Activated CD8-positive, alpha-beta T cell treated with anti-CD3 and anti-CD28 coated beads, Interleukin-2, amount 10 ng/mL, durations not matched to agents 7 days and 5 days (primary cell): Measurements from ENCODE around the gene TIGD3. TPM values are rescaled to one million over a fixed set of nuclear protein-coding genes. Genes with fewer than 3 reads are reported as not detected.

Experiments used
- ATAC-seq: fragments of 150-1000 bp; cut with Tn5 transposase; one replicate; pipeline ENCODE4 v1.10.0; 2021; ENCODE audit warnings: moderate library complexity
- CTCF ChIA-PET: fragments of 350-600 bp; sonication (Branson Sonifier 250); formaldehyde crosslinking; loops from one replicate; lab custom pipeline; 2021; ENCODE audit warnings: antibody characterized with exemption; lab: Charles Lee
- POLR2A ChIA-PET: fragments of 350-600 bp; sonication (Branson Sonifier 250); formaldehyde crosslinking; loops from one replicate; lab custom pipeline; 2021; ENCODE audit warnings: antibody characterized with exemption; lab: Charles Lee
- DNase-seq: peaks from one replicate; pipeline ENCODE4 v3.0.0-alpha.2; 2020
- H3K27ac Mint-ChIP-seq: one replicate; pipeline ENCODE4 v1.8.0; 2021; ENCODE audit warnings: mild to moderate bottlenecking, mixed read lengths
- H3K27me3 Mint-ChIP-seq: one replicate; pipeline ENCODE4 v1.8.0; 2021; ENCODE audit warnings: low read depth, mixed read lengths
- H3K36me3 Mint-ChIP-seq: one replicate; pipeline ENCODE4 v1.8.0; 2021; ENCODE audit warnings: low read depth, mixed read lengths
- H3K4me1 Mint-ChIP-seq: one replicate; pipeline ENCODE4 v1.8.0; 2021; ENCODE audit warnings: low read depth, mixed read lengths
- H3K4me3 Mint-ChIP-seq: one replicate; pipeline ENCODE4 v1.8.0; 2021; ENCODE audit warnings: mild to moderate bottlenecking, mixed read lengths
- H3K9me3 Mint-ChIP-seq: one replicate; pipeline ENCODE4 v1.8.0; 2022; ENCODE audit warnings: mixed read lengths; ENCODE audit not compliant: insufficient read depth
- total RNA-seq, 2 experiments: library from RNA; stranded (reverse); gene quantifications; one replicate each; pipeline ENCODE4 v1.2.3, GENCODE V29; 2021

TIGD3 gene
- total RNA-seq, 2 experiments from 2014 or later = 1.1 to 1.4 TPM

DNA sequence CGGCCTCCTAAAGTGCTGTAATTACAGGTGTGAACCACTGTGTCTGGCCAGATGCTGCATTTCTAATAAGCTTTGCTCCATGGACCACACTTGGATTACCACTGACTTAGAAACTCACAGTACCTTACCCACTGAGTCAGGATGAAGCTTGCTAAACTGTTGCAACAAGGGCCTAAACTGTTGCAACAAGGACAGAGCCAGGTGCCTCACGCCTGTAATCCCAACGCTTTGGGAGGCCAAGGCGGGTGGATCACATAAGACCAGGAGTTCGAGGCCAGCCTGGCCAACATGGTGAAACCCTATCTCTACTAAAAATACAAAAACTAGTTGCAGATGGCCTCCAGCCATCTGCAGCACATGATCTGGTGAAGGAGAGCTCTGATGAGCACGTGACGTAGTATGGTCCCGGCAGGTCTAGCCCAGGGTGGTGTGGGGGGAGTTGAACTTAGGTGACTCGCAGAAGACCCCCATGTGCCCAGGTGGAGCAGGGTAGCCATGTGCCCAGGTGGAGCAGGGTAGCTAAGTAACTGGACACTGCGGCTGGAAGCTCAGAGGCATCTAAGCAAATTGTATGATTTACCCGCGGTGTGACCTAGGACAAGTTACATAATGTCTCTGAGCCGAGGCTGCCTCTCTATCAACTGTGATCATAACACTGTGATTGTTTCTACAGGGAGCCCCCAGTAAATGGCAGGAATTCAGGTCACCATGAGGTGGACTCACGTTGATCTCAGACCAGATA, 19.5 kb downstream of the TIGD3 start:
- DNase-seq = no peak
- POLR2A ChIA-PET = interaction anchor here (1.0 to 1.7 kb wide), 3 partner anchors 11 to 126 kb away, joined by 3 to 5 read pairs (median 3); no protein-coding TSS in a partner anchor
- Mint-ChIP-seq H3K27ac (no peak overlapping the region), H3K4me3 (no peak overlapping the region), H3K27me3 (no peaks in the 10 kb centered on the region), H3K9me3 (no peaks in the 10 kb centered on the region), H3K4me1 (peaks cover 5% of the 10 kb centered on the region), H3K36me3 (no peaks in the 10 kb centered on the region)
- ATAC-seq = no peak
- CTCF ChIA-PET = interaction anchor here (0.8 to 1.6 kb wide), 5 partner anchors 7 to 136 kb away, joined by 3 to 5 read pairs (median 3); no protein-coding TSS in a partner anchor

DNA sequence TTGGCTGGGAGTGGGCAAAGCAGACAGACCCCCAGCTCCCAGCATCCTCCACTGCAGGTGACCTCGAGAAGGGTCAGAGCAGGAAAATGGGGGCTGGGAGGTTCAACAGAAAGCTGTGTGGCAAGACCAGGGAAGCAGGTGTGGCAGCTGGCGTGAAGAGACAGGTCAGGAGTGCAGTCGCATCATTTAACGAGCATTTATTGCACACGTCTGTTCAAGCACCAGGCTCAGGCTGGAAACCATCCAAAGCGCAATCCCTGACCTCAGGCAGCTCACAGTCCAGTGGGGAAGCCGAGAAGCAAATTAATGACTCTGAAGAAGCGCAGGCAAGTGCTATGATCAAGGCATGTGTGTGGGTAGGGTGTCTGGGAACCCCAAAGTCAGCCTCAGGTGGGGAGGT, 20.5 kb downstream of the TIGD3 start:
- Mint-ChIP-seq H3K4me1 (peaks cover 5% of the 10 kb centered on the region), H3K27ac (no peak overlapping the region), H3K4me3 (no peak overlapping the region), H3K36me3 (no peaks in the 10 kb centered on the region), H3K27me3 (no peaks in the 10 kb centered on the region), H3K9me3 (no peaks in the 10 kb centered on the region)
- CTCF ChIA-PET = interaction anchor here (1.4 to 1.6 kb wide), 2 partner anchors 41 to 135 kb away, joined by 3 to 6 read pairs; no protein-coding TSS in a partner anchor
- DNase-seq = no peak
- ATAC-seq = no peak
- POLR2A ChIA-PET = interaction anchor here (1.3 to 1.7 kb wide), 2 partner anchors 125 to 132 kb away, joined by 3 to 5 read pairs; no protein-coding TSS in a partner anchor

DNA sequence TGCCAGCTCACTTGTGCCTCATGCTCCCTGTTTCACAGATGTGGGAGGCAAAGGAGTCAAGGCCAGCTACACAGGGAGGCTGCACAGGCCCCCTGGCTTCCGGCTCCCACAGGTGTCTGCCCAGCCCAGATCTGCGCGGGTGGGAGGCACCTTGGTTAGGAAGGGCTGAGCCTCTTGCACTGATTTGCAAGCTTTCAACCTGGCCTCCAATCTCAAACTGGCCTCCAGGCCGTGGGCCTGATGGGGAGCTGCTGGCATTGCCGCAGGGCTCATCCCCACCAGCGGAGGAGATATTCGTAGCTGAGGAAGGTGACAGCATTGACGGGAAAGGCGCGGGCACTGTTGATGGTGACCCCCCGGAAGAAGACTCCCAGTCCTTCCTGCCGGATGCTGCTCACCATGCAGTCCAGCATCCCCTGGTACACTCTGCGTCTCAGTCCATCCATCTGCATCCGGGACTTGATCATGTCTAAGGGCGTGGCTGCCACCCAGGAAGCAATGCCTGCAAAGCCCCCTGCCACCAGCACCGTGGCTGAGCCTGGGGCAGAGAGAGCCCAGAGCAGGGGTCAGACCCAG, 21.7 kb downstream of the TIGD3 start:
- Mint-ChIP-seq H3K4me1 (peaks cover 6% of the 10 kb centered on the region), H3K4me3 (no peak overlapping the region), H3K27me3 (no peaks in the 10 kb centered on the region), H3K36me3 (no peaks in the 10 kb centered on the region), H3K9me3 (no peaks in the 10 kb centered on the region), H3K27ac (no peak overlapping the region)
- DNase-seq (no peak), ATAC-seq (no peak)
- ChIA-PET POLR2A (interaction anchor here (1.0 to 1.3 kb wide), 2 partner anchors 127 to 130 kb away, joined by 3 read pairs; no protein-coding TSS in a partner anchor), CTCF (interaction anchor here (0.8 to 1.4 kb wide), 2 partner anchors 40 to 122 kb away, joined by 3 to 6 read pairs; no protein-coding TSS in a partner anchor)

DNA sequence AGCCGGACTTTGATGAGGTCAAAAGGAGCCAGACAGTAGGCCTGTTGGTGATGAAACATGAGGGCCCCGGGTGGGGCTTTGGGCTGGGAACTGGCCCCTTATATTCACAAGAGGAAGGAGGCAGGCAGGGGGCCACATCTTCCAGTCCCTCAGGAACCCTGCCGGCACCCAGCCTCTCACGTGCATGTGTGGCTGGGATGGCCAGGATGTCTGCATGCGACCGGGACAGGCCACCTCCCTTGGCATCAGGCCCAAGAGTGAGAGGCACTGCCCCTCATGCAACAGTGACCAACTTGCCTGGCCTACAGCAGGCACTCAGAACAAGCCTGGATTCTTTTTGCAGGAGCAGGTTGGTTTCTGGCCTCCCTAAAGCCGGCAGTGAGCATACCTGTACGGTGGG, 22.5 kb downstream of the TIGD3 start:
- no peak overlapping the region for H3K27ac Mint-ChIP-seq

DNA sequence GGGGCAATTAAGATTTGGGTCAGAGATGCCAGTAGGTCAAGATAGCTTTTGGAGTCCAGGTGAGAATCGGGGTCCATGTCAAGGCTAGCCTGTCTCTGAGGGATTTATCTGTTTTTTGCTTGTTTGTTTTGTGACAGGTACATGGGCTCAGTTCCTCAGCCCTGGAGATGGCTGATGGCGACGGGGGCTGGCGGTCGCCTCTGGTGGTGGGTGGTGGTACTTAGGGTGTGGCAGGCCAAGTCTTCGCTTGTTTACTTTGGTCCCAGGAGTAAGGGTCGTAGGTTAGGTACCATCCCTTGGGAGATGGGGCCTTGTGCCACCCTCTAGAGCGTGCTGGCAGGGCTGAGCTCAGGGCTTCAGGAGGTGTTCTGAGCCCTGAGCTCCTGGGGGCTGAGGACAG, 23.2 kb downstream of the TIGD3 start:
- Mint-ChIP-seq H3K4me3 (no peak overlapping the region), H3K4me1 (peaks cover 15% of the 10 kb centered on the region), H3K9me3 (no peaks in the 10 kb centered on the region), H3K36me3 (no peaks in the 10 kb centered on the region), H3K27ac (no peak overlapping the region), H3K27me3 (no peaks in the 10 kb centered on the region)
- no peak for DNase-seq
- POLR2A ChIA-PET = interaction anchor here (0.6 to 15.4 kb wide), 4 partner anchors 43 to 133 kb away, joined by 3 to 253 read pairs (median 110); partner anchors contain the start of genes MALAT1 and NEAT1
- CTCF ChIA-PET = interaction anchor here (0.8 to 2.8 kb wide), 3 partner anchors 39 to 133 kb away, joined by 3 to 11 read pairs (median 4); no protein-coding TSS in a partner anchor
- ATAC-seq = no peak

More for the DNA sequence above, 22.5 kb downstream of the TIGD3 start:
- POLR2A ChIA-PET = interaction anchor here (6.9 to 15.4 kb wide), 2 partner anchors 44 to 129 kb away, joined by 52 to 253 read pairs; partner anchors contain the start of gene NEAT1
- no peak overlapping the region for H3K4me3 Mint-ChIP-seq
- no peaks in the 10 kb centered on the region for H3K36me3 Mint-ChIP-seq
- CTCF ChIA-PET = interaction anchor here (2.8 kb wide), 1 partner anchor 40 kb away, joined by 11 read pairs; no protein-coding TSS in a partner anchor
- ATAC-seq (no peak), DNase-seq (no peak)
- no peaks in the 10 kb centered on the region for H3K27me3 Mint-ChIP-seq
- H3K9me3 Mint-ChIP-seq = no peaks in the 10 kb centered on the region
- peaks cover 11% of the 10 kb centered on the region for H3K4me1 Mint-ChIP-seq

DNA sequence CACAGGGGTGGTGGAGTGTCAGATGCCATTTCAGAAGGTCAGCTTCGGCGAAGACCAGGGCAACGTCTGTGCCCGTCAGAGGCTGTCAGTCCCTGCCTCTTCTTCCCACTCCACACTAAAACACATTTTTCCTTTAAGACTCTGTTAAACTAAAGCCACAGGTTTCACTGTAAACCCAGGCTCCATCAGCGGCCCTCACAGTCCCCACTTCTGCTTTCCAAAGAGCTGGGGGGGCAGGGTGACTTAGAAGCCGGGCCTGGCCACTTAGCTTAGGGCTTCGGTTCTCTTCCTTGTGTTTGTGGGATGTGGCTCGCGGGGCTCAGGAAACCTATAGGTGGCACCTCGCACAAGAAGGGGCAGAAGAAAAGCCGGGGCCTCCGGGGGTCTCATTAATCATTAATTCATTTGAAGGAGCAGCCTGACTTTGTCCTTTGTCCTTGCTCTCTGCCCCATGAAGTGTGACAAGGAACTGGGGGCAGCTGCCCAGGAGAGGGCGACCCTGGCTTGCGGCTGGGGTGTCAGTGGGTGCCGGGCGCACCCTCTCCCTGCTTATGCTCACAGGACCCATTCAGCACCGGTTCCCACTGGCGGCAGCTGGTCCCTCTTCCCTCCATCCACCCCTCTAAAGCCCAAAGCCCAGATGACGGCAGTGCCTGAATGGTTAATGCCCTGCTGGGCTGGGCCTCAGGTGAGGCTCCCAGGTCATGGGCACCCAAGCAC, 23.8 kb downstream of the TIGD3 start:
- Mint-ChIP-seq H3K27me3 (no peaks in the 10 kb centered on the region), H3K4me3 (no peak overlapping the region), H3K27ac (no peak overlapping the region), H3K36me3 (no peaks in the 10 kb centered on the region), H3K4me1 (peaks cover 21% of the 10 kb centered on the region), H3K9me3 (no peaks in the 10 kb centered on the region)
- ChIA-PET CTCF (interaction anchor here (0.8 to 2.8 kb wide), 3 partner anchors 38 to 132 kb away, joined by 3 to 11 read pairs (median 4); no protein-coding TSS in a partner anchor), POLR2A (interaction anchor here (0.6 to 15.4 kb wide), 4 partner anchors 42 to 132 kb away, joined by 3 to 253 read pairs (median 110); partner anchors contain the start of genes MALAT1 and NEAT1)
- ATAC-seq (no peak), DNase-seq (no peak)

DNA sequence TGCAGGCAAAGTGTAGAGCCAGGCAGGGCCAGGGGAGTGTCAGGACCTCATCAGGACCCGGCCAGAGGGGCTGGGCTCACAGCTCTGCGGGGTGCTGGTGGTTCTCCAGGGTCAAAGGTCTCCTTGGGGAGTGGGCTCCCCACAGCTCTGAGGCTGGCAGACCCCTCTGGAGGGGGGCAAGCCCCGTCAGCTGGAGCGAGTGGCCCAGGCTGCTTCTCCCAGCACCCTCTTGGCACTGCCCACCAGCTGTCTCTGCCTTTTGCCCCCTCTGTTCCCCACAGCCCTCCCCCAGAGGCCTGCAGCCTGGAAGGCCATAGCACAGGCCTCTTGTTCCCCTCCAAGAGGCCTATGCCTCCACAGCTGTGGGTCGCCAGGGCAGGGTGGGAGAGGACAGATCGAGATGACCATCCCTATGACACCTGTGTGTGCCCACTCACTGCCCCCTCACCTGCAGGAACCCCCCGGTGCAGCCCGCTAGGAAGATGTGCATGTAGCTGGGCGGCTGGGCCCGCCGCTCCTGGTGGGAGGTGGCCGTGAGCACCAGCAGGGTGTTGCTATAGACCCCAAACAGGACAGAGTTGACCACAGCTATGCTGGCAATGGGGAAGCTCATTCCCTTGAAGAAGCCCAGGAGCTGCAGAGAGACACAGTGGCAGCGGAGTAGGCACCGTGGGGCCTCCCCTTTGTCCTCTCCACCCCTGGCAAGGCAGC, 24.5 kb downstream of the TIGD3 start:
- Mint-ChIP-seq H3K36me3 (no peaks in the 10 kb centered on the region), H3K4me3 (no peak overlapping the region), H3K27me3 (no peaks in the 10 kb centered on the region), H3K4me1 (peaks cover 26% of the 10 kb centered on the region), H3K27ac (no peak overlapping the region), H3K9me3 (no peaks in the 10 kb centered on the region)
- CTCF ChIA-PET = interaction anchor here (0.9 to 2.8 kb wide), 5 partner anchors 12 to 132 kb away, joined by 3 to 11 read pairs (median 6); no protein-coding TSS in a partner anchor
- ATAC-seq (no peak), DNase-seq (no peak)
- POLR2A ChIA-PET = interaction anchor here (1.4 to 15.4 kb wide), 4 partner anchors 42 to 127 kb away, joined by 4 to 253 read pairs (median 110); partner anchors contain the start of genes MALAT1 and NEAT1

DNA sequence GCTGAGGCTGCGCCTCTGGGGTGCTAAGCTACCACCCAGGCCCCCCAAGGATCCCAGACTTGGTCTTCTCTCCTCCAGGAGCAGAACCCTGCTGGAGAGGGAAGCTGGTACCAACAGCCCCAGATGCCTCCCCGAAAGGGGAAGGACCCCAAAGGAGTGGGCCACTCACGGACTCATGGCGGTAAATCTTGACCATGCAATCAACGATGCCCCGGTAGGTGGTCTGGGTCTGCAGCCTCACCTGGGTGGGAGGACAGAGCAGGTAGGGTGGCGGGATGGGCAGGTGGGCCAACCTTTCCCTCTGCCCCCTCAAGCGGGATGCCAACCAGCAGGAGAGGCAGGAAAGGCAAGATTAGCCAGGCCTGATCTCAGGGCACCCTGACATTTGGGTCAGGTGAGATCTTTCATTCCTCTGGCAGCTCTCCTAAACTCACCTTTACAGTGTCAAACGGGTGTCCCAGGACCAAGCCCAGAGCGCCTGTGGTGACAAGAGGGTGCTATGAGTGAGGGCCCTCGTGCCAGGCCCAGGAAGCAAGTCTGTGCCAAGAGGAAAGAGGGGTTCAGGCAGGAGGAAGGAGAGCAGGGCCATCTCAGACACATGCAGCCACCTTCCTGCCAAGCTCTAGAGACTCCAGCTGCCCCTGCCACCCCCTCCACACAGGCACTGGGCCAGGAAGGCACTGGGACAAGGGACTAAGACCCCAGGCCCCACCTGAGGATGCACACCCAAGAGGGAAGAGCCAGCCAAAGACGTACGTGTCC, 25.3 kb downstream of the TIGD3 start:
- H3K36me3 Mint-ChIP-seq = no peaks in the 10 kb centered on the region
- no peaks in the 10 kb centered on the region for H3K9me3 Mint-ChIP-seq
- ChIA-PET POLR2A (interaction anchor here (1.0 to 15.4 kb wide), 5 partner anchors 15 to 126 kb away, joined by 3 to 253 read pairs (median 52); partner anchors contain the start of genes MALAT1 and NEAT1), CTCF (interaction anchor here (0.8 to 2.8 kb wide), 7 partner anchors 7 to 131 kb away, joined by 3 to 11 read pairs (median 5); no protein-coding TSS in a partner anchor)
- DNase-seq = no peak
- no peaks in the 10 kb centered on the region for H3K27me3 Mint-ChIP-seq
- no peak for ATAC-seq
- peaks cover 34% of the 10 kb centered on the region for H3K4me1 Mint-ChIP-seq
- H3K27ac Mint-ChIP-seq = peak overlapping the region; percentile 67
- no peak overlapping the region for H3K4me3 Mint-ChIP-seq

DNA sequence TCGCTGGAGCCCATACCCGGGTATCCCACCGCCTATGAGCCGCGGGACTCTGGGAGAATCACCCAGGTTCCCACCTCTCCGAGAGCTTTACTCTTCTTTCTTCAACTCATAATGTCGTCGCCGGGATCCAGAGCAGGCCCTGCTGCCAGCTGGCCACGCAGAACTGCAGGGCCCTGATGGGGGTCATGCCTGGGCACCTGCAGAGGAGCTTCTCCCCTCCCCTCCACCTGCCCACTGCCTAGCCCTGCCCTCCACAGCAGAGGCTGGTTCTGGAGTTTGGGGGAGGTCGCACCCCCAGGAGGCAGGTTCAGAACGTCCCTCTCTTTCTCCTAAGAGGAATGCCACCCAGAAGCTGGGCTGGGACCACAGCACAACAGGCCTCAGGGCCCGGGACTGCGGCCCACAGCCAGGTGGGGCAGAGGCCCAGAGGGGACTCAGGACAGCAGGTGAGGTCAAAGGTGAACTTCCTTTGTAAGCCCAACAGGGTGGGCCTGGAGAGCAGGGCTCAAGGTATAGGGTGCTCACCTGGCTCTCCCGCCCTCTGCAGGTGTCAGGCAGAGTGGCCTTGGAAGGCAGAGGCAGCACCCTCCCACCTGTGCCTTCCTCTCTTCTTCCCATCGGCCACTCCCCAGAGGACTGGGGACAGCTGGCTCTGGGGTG, 26.0 kb downstream of the TIGD3 start:
- H3K4me3 Mint-ChIP-seq = peak overlapping the region; percentile 83
- no peak for DNase-seq
- ChIA-PET CTCF (interaction anchor here (0.8 to 2.8 kb wide), 5 partner anchors 8 to 129 kb away, joined by 3 to 17 read pairs (median 5); no protein-coding TSS in a partner anchor), POLR2A (interaction anchor here (1.0 to 15.4 kb wide), 7 partner anchors 9 to 125 kb away, joined by 3 to 253 read pairs (median 4); partner anchors contain the start of genes MALAT1 and NEAT1)
- H3K27ac Mint-ChIP-seq = peak overlapping the region; percentile 99
- H3K4me1 Mint-ChIP-seq = peaks cover 41% of the 10 kb centered on the region
- H3K36me3 Mint-ChIP-seq = no peaks in the 10 kb centered on the region
- H3K27me3 Mint-ChIP-seq = no peaks in the 10 kb centered on the region
- H3K9me3 Mint-ChIP-seq = no peaks in the 10 kb centered on the region
- no peak for ATAC-seq
